T-cell (primary cell): Measurements from ENCODE around the gene ADARB2. TPM values are rescaled to one million over a fixed set of nuclear protein-coding genes. Genes with fewer than 3 reads are reported as not detected.
"Not testable (repeated sequence)": the region's sequence is repeated elsewhere in the genome, so short reads cannot be mapped to it uniquely, and the experiment has no call there.

Experiments
- ATAC-seq, 4 experiments: fragments of 200-7000 bp in 3 of 4; fragments of 150-1000 bp in 1 of 4; cut with Tn5 transposase; replicated peaks in 1 of 4; 1 replicate in 3 of 4; 2 replicates in 1 of 4; pipeline ENCODE4 v1.10.0; 2021; ENCODE audit warnings: moderate library complexity in 3 of 4, mild to moderate bottlenecking in 2 of 4, moderate number of reproducible peaks in 1 of 4
- CTCF ChIA-PET, 2 donors: fragments of 300-600 bp; sonication (Branson Sonifier 250); formaldehyde crosslinking; loops; one replicate each; lab custom pipeline; 2022; ENCODE audit warnings: antibody characterized with exemption in 2 of 2; lab: Charles Lee
- POLR2A ChIA-PET, 2 donors: fragments of 300-600 bp; sonication (Branson Sonifier 250); formaldehyde crosslinking; loops; one replicate each; lab custom pipeline; 2022; ENCODE audit warnings: antibody characterized with exemption in 2 of 2; lab: Charles Lee
- DNase-seq, 35 experiments: peaks; one replicate each; pipeline versions ENCODE4 v3.0.0 to v3.0.0-alpha.2; 2013 to 2023
- H3K27ac ChIP-seq: one replicate; pipeline ENCODE4 v1.5.1; 2013; ENCODE audit warnings: low read length
- H3K27me3 ChIP-seq, 2 experiments: replicated peaks in 1 of 2; 1 replicate in 1 of 2; 2 replicates in 1 of 2; pipeline versions ENCODE4 v1.6.1 to v1.7.0; 2013; ENCODE audit warnings: low read length in 1 of 2, mixed read lengths in 1 of 2; ENCODE audit not compliant: control insufficient read depth in 2 of 2, insufficient read depth in 2 of 2; ENCODE audit errors: extremely low read depth in 1 of 2
- H3K36me3 ChIP-seq, 2 donors: 1 replicate in 1 of 2; 2 replicates in 1 of 2; pipeline versions ENCODE4 v1.6.1 to v1.7.0; 2013; ENCODE audit warnings: low read length in 1 of 2; ENCODE audit not compliant: control insufficient read depth in 2 of 2, insufficient read depth in 1 of 2; ENCODE audit errors: extremely low read depth in 1 of 2
- H3K4me1 ChIP-seq, 2 experiments: 1 replicate in 1 of 2; 2 replicates in 1 of 2; pipeline versions ENCODE4 v1.6.1 to v1.7.0; 2013; ENCODE audit warnings: low read length in 2 of 2, mixed read lengths in 1 of 2; ENCODE audit not compliant: insufficient read depth in 2 of 2, control insufficient read depth in 1 of 2; ENCODE audit errors: extremely low read depth in 1 of 2
- H3K4me3 ChIP-seq, 2 donors: 1 replicate in 1 of 2; 2 replicates in 1 of 2; pipeline versions ENCODE4 v1.5.1 to v1.7.0; 2013; ENCODE audit warnings: mild to moderate bottlenecking in 2 of 2, low read length in 1 of 2, moderate library complexity in 1 of 2; ENCODE audit not compliant: control insufficient read depth in 1 of 2; ENCODE audit errors: extremely low read depth in 1 of 2
- H3K9me3 ChIP-seq: 2 replicates; pipeline ENCODE4 v1.7.0; 2013
- H3K27ac Mint-ChIP-seq, 2 donors: one replicate each; pipeline ENCODE4 v1.8.0; 2020 to 2021; ENCODE audit warnings: mild to moderate bottlenecking in 2 of 2, mixed read lengths in 2 of 2
- H3K27me3 Mint-ChIP-seq, 2 donors: one replicate each; pipeline ENCODE4 v1.8.0; 2021 to 2022; ENCODE audit warnings: mixed read lengths in 2 of 2
- H3K36me3 Mint-ChIP-seq: one replicate; pipeline ENCODE4 v1.8.0; 2021; ENCODE audit warnings: mixed read lengths
- H3K4me1 Mint-ChIP-seq, 3 donors: one replicate each; pipeline ENCODE4 v1.8.0; 2020 to 2022; ENCODE audit warnings: mixed read lengths in 3 of 3, mild to moderate bottlenecking in 1 of 3
- H3K4me3 Mint-ChIP-seq, 3 donors: one replicate each; pipeline ENCODE4 v1.8.0; 2020 to 2022; ENCODE audit warnings: mild to moderate bottlenecking in 3 of 3, mixed read lengths in 3 of 3, moderate library complexity in 3 of 3
- H3K9me3 Mint-ChIP-seq, 3 donors: one replicate each; pipeline ENCODE4 v1.8.0; 2020 to 2022; ENCODE audit warnings: mixed read lengths in 3 of 3
- WGBS: methylation state at CpG from one replicate; pipeline ENCODE4 v1.1.5; 2013; ENCODE audit warnings: missing lambda C conversion rate; ENCODE audit not compliant: insufficient coverage; 5-methylcytosine and 5-hydroxymethylcytosine counted together
- total RNA-seq, 35 experiments: library from RNA in 6 of 35; stranded (reverse) in 6 of 35; fragments of 120-200 nt in 1 of 35; gene quantifications; one replicate each; pipeline versions ENCODE4 v1.2.1 to v1.2.4 and lab custom pipeline; 2013 to 2026

The ADARB2 gene
- total RNA-seq, 5 donors from 2014 or later (not counting 1 experiment from before 2014, with no cell fraction given): 0.07 to 4.0 (median 0.41) TPM

DNA sequence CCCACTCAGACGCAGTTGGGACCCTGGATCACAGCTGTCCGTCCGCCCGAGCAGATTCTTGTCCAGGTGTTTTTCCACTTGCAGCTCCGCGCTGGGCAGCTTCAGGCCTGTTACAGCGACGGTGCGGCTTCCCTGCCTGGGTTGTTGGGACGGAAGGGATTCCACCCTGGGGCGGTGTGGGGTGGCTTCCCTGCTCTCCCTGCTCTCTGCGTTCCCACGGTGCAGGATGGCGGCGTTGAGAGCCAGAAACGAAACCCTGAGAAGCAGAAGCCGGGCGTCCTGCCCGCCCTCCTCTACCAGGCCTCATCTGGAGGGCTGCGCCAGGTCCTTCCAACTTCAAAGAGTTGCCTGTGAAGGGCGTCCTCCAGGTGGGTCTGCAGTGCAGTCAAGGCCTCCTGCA is 194.4 kb downstream of the ADARB2 start:
- WGBS: 97% methylated on average over 16 of the region's 21 CpGs

DNA sequence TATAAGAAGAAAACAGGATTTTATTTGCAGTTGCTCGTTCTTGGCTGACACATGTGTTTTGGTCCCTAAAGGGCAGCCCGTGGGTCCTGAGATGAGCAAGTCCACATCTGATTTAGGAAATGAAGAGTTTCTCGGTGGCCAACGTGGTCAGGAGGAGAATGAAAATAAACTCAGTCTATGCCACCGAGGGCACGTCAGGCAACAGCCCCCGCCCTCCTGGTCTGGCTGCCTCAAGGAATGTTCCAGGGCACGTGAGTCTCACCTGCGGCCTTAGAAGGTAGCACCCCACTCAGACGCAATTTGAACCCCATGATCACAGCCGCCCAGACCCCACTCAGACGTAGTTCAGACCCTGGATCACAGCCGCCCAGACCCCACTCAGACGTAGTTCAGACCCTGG is 197.2 kb downstream of the ADARB2 start:
- H3K9me3 ChIP-seq: no peaks in the 10 kb centered on the region
- H3K27ac ChIP-seq: no peak overlapping the region
- no peak overlapping the region for H3K27ac Mint-ChIP-seq
- POLR2A ChIA-PET: no interaction called here
- peaks cover 0 to 8% of the 10 kb centered on the region in 2 experiments for H3K27me3 ChIP-seq
- CTCF ChIA-PET: no interaction called here
- no peak for DNase-seq
- no peaks in the 10 kb centered on the region for H3K27me3 Mint-ChIP-seq
- no peaks in the 10 kb centered on the region for H3K4me1 Mint-ChIP-seq
- 79% methylated on average over 7 of the region's 14 CpGs for WGBS
- H3K36me3 ChIP-seq: no peaks in the 10 kb centered on the region
- no peak overlapping the region for H3K4me3 Mint-ChIP-seq
- no peak overlapping the region for H3K4me3 ChIP-seq
- no peaks in the 10 kb centered on the region for H3K4me1 ChIP-seq
- H3K9me3 Mint-ChIP-seq: no peaks in the 10 kb centered on the region
- ATAC-seq: no peak
- no peaks in the 10 kb centered on the region for H3K36me3 Mint-ChIP-seq

More for the DNA sequence above, 194.4 kb downstream of the ADARB2 start:
- no peak overlapping the region for H3K27ac Mint-ChIP-seq
- H3K27me3 ChIP-seq: peaks cover 0 to 15% of the 10 kb centered on the region in 2 experiments
- H3K27ac ChIP-seq: no peak overlapping the region
- H3K36me3 Mint-ChIP-seq: no peaks in the 10 kb centered on the region
- H3K9me3 Mint-ChIP-seq: no peaks in the 10 kb centered on the region
- no peaks in the 10 kb centered on the region for H3K4me1 ChIP-seq
- CTCF ChIA-PET: no interaction called here
- H3K27me3 Mint-ChIP-seq: no peaks in the 10 kb centered on the region
- POLR2A ChIA-PET: no interaction called here
- no peak overlapping the region for H3K4me3 Mint-ChIP-seq
- ATAC-seq (no peak), DNase-seq (no peak)
- no peaks in the 10 kb centered on the region for H3K36me3 ChIP-seq
- H3K9me3 ChIP-seq: no peaks in the 10 kb centered on the region
- no peaks in the 10 kb centered on the region for H3K4me1 Mint-ChIP-seq
- H3K4me3 ChIP-seq: no peak overlapping the region

DNA sequence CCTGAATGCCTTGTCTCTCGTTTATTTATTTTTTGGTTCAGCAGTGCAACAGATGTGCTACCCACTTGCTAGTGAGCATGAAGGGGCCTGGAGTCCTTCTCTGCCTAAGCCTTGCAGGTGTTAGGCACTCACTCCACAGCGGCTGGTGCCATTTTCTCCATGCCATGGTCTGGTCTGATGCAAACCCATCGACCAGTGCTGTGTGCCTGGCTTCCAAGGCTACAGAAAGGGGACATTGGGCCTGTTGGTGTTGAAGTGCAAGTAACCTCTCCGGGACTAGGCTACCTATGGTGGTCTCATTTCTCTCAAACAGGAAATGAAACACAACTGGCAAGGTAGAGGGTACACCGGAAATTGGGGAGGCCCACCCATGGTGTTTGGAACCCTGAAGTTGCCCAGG is 198.1 kb downstream of the ADARB2 start:
- Histone ChIP-seq H3K4me3 (no peak overlapping the region), H3K27ac (no peak overlapping the region), H3K36me3 (no peaks in the 10 kb centered on the region), H3K9me3 (no peaks in the 10 kb centered on the region), H3K4me1 (no peaks in the 10 kb centered on the region), H3K27me3 (peaks cover 0 to 14% of the 10 kb centered on the region in 2 experiments)
- WGBS: 74% methylated on average over 4 of the region's 5 CpGs
- ChIA-PET CTCF (no interaction called here), POLR2A (no interaction called here)
- DNase-seq (no peak), ATAC-seq (no peak)
- H3K4me3 Mint-ChIP-seq: no peak overlapping the region
- H3K4me1 Mint-ChIP-seq: no peaks in the 10 kb centered on the region
- H3K27me3 Mint-ChIP-seq: peaks cover 2 to 4% of the 10 kb centered on the region in 2 donors
- no peaks in the 10 kb centered on the region for H3K9me3 Mint-ChIP-seq
- no peaks in the 10 kb centered on the region for H3K36me3 Mint-ChIP-seq
- H3K27ac Mint-ChIP-seq: no peak overlapping the region

DNA sequence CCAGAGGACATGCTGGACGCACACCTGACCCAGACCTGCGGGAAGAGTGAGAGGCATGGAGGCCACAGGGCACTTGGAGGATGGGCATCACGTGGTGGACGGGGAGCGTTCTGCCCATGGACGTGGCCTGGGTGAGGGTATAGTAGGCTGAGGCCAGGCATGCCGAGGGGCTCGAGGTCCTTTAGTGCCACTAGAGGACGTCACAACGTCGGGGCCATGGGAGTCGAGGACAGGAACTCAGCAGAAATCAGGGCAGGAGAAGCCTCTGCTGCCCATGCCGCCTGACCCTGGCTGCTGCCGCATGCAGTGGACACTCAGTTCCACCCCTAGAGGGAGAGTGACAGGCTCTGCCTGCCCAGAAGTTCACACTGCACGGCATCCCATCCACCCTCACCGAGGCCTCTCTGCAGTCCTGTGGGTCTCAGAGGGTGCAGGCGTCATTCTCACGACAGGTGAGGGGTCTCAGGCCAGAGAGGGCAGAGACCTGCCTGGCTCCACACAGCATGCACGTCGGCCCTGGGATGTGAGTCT is 198.7 kb downstream of the ADARB2 start:
- no peak overlapping the region for H3K4me3 Mint-ChIP-seq
- peaks cover 0 to 11% of the 10 kb centered on the region in 2 experiments for H3K27me3 ChIP-seq
- CTCF ChIA-PET: no interaction called here
- H3K27ac Mint-ChIP-seq: no peak overlapping the region
- H3K27ac ChIP-seq: no peak overlapping the region
- no peaks in the 10 kb centered on the region for H3K9me3 ChIP-seq
- H3K27me3 Mint-ChIP-seq: peaks cover 2 to 4% of the 10 kb centered on the region in 2 donors
- H3K4me1 ChIP-seq: no peaks in the 10 kb centered on the region
- H3K36me3 Mint-ChIP-seq: no peaks in the 10 kb centered on the region
- no peak for ATAC-seq
- DNase-seq: no peak
- H3K4me1 Mint-ChIP-seq: no peaks in the 10 kb centered on the region
- H3K36me3 ChIP-seq: no peaks in the 10 kb centered on the region
- H3K9me3 Mint-ChIP-seq: no peaks in the 10 kb centered on the region
- whole genome bisulfite sequencing: 79% methylated on average over 14 of the region's 20 CpGs
- H3K4me3 ChIP-seq: no peak overlapping the region
- POLR2A ChIA-PET: no interaction called here

DNA sequence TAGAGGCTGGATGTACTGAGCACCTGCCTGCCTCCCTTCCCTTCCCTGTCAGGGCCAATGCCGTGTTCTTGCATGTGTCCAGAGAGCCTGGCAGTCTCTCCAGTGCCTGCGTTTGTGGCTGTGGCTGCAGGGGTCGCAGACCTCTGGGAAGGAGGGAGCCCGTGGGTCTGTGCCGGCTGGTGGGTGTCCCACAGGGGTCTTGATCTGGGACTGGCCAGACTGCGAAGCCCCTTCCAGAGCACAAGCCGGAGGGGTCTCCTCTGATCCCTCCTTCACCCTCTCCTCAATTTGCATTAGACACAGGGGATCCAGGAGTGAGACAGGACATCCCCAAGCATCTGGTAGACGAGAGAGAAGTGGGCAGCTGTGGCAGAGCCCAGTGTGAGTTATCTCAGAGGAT is 199.2 kb downstream of the ADARB2 start:
- Histone ChIP-seq H3K9me3 (no peaks in the 10 kb centered on the region), H3K4me1 (no peaks in the 10 kb centered on the region), H3K27ac (no peak overlapping the region), H3K36me3 (no peaks in the 10 kb centered on the region), H3K27me3 (peaks cover 0 to 11% of the 10 kb centered on the region in 2 experiments), H3K4me3 (no peak overlapping the region)
- ATAC-seq: no peak
- POLR2A ChIA-PET: no interaction called here
- CTCF ChIA-PET: no interaction called here
- no peaks in the 10 kb centered on the region for H3K36me3 Mint-ChIP-seq
- peaks cover 2 to 4% of the 10 kb centered on the region in 2 donors for H3K27me3 Mint-ChIP-seq
- no peaks in the 10 kb centered on the region for H3K9me3 Mint-ChIP-seq
- no peak overlapping the region for H3K4me3 Mint-ChIP-seq
- no peaks in the 10 kb centered on the region for H3K4me1 Mint-ChIP-seq
- WGBS: 90% methylated on average over 2 of the region's 8 CpGs
- no peak for DNase-seq
- H3K27ac Mint-ChIP-seq: no peak overlapping the region

DNA sequence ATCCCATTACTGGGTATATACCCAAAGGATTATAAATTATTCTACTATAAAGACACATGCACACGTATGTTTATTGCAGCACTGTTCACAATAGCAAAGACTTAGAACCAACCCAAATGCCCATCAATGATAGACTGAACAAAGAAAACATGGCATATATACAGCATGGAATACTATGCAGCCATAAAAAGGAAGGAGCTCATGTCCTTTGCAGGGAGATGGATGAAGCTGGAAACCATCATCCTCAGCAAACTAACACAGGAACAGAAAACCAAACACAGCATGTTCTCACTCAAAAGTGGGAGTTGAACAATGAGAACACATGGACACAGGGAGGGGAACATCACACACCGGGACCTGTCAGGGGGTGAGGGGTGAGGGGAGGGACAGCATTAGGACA is 199.9 kb downstream of the ADARB2 start:
- H3K36me3 ChIP-seq, POLR2A ChIA-PET, H3K27me3 Mint-ChIP-seq, H3K9me3 ChIP-seq, H3K4me1 ChIP-seq, H3K4me3 Mint-ChIP-seq, H3K4me3 ChIP-seq, ATAC-seq, H3K27ac ChIP-seq, CTCF ChIA-PET, H3K36me3 Mint-ChIP-seq, H3K27ac Mint-ChIP-seq, DNase-seq, H3K4me1 Mint-ChIP-seq, H3K9me3 Mint-ChIP-seq: not testable (repeated sequence)
- H3K27me3 ChIP-seq: peaks cover 0 to 15% of the 10 kb centered on the region in 2 experiments
- 100% methylated on average over 1 of the region's 2 CpGs for WGBS

DNA sequence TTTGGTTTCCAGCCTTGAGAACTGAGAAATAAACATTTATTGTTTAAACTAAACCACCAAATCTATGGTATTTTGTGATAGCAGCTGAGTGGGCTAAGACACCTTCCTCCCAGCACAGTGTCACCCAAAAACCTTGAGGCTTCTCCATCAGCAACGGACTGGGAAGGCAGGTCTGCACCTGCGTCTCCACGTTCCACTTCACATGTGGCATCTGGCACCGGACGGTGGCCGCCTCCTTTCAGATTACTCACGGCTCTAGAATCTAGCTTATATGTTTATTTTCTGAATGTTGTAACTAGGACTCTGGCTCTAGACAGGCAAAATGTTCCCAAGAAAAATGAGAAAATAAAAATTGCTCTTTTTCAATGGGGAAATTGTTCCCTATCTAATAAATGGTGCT is 201.0 kb downstream of the ADARB2 start:
- Mint-ChIP-seq H3K27me3 (peaks cover 4 to 7% of the 10 kb centered on the region in 2 donors), H3K4me1 (no peaks in the 10 kb centered on the region), H3K9me3 (no peaks in the 10 kb centered on the region), H3K36me3 (no peaks in the 10 kb centered on the region), H3K4me3 (no peak overlapping the region), H3K27ac (no peak overlapping the region)
- 83% methylated on average over 6 of the region's 7 CpGs for whole genome bisulfite sequencing
- ATAC-seq (no peak), DNase-seq (no peak)
- ChIA-PET POLR2A (no interaction called here), CTCF (interaction anchor here in 1 of 2 donors (0.7 kb wide), 1 partner anchor 360 kb away, joined by 3 read pairs; no protein-coding TSS in a partner anchor)
- Histone ChIP-seq H3K27me3 (peaks cover 0 to 15% of the 10 kb centered on the region in 2 experiments), H3K9me3 (no peaks in the 10 kb centered on the region), H3K4me1 (no peaks in the 10 kb centered on the region), H3K27ac (no peak overlapping the region), H3K36me3 (no peaks in the 10 kb centered on the region), H3K4me3 (no peak overlapping the region)
